NCI-H446 (cell line): Measurements from ENCODE around the gene MGMT.

ENCODE experiments used
- DNase-seq, 2 experiments: peaks; one replicate each; lab custom pipeline; 2025; lab: John Stamatoyannopoulos, UW

MGMT gene

GRCh38 chr10:129655007-129655678 is 188.1 kb downstream of the MGMT start:
- DNase-seq, result no peak

- DNase-seq, result no peak
These were observed 188.6 kb downstream of the MGMT start for GRCh38 chr10:129655679-129656031.

GRCh38 chr10:129656642-129657041 is 189.6 kb downstream of the MGMT start:
- no peak for DNase-seq

GRCh38 chr10:129657297-129658017 is 190.4 kb downstream of the MGMT start:
- no peak for DNase-seq

- DNase-seq, result no peak
These were observed 191.5 kb downstream of the MGMT start for GRCh38 chr10:129658376-129659072.

GRCh38 chr10:129659508-129660268 is 192.6 kb downstream of the MGMT start:
- DNase-seq, result no peak

- no peak for DNase-seq
These were observed 193.5 kb downstream of the MGMT start for GRCh38 chr10:129660569-129660968.

- no peak for DNase-seq
These were observed 195.4 kb downstream of the MGMT start for GRCh38 chr10:129662426-129662825.

GRCh38 chr10:129670124-129670523 is 203.1 kb downstream of the MGMT start:
- DNase-seq, result no peak

GRCh38 chr10:129673292-129673691 is 206.3 kb downstream of the MGMT start:
- no peak for DNase-seq

- no peak for DNase-seq
These were observed 208.2 kb downstream of the MGMT start for GRCh38 chr10:129675027-129675769.

GRCh38 chr10:129676014-129676413 is 209.0 kb downstream of the MGMT start:
- DNase-seq, result no peak

GRCh38 chr10:129677377-129677927 is 210.4 kb downstream of the MGMT start:
- DNase-seq, result no peak

GRCh38 chr10:129678186-129678585 is 211.1 kb downstream of the MGMT start:
- no peak for DNase-seq

GRCh38 chr10:129679207-129679606 is 212.2 kb downstream of the MGMT start:
- DNase-seq, result no peak

GRCh38 chr10:129680661-129681344 is 213.8 kb downstream of the MGMT start:
- DNase-seq, result no peak

- DNase-seq, result no peak
These were observed 214.8 kb downstream of the MGMT start for GRCh38 chr10:129681856-129682255.

- no peak for DNase-seq
These were observed 216.5 kb downstream of the MGMT start for GRCh38 chr10:129683519-129683918.

- no peak for DNase-seq
These were observed 216.9 kb downstream of the MGMT start for GRCh38 chr10:129683920-129684319.

- DNase-seq, result no peak
These were observed 218.2 kb downstream of the MGMT start for GRCh38 chr10:129685271-129685670.

- no peak for DNase-seq
These were observed 222.6 kb downstream of the MGMT start for GRCh38 chr10:129689671-129690071.
